HepG2 (cell line): ENCODE data around the gene NGEF. TPM values are rescaled to one million over a fixed set of nuclear protein-coding genes. Genes with fewer than 3 reads are reported as not detected.

ENCODE experiments used
- BHLHE40 ChIP-seq: IDR thresholded peaks from 2 replicates; pipeline ENCODE4 v1.6.1; 2011; ENCODE audit warnings: low read length, improper control_type of control experiment
- FOXP1 ChIP-seq, 2 experiments: fragments of 450-650 bp in 1 of 2; IDR thresholded peaks; 2 replicates each; pipeline ENCODE4 v1.6.1; 2017 to 2018; ENCODE audit warnings: antibody characterized with exemption in 1 of 2
- KIAA2018 ChIP-seq: sonication (generic); formaldehyde crosslinking; IDR thresholded peaks from 2 replicates; pipeline ENCODE4 v1.5.0; 2020; ENCODE audit warnings: mild to moderate bottlenecking, missing genetic modification reagents, borderline replicate concordance
- NFE2L1 ChIP-seq: sonication (generic); formaldehyde crosslinking; IDR thresholded peaks from 2 replicates; pipeline ENCODE4 v1.4.0; 2020; ENCODE audit warnings: missing genetic modification reagents, mild to moderate bottlenecking, borderline replicate concordance
- NFRKB ChIP-seq: fragments of 450-650 bp; IDR thresholded peaks from 2 replicates; pipeline ENCODE4 v1.6.1; 2017
- NRL ChIP-seq: sonication (generic); formaldehyde crosslinking; IDR thresholded peaks from 2 replicates; pipeline ENCODE4 v1.5.0; 2020; ENCODE audit warnings: missing genetic modification reagents, mild to moderate bottlenecking, moderate library complexity, borderline replicate concordance
- TBX3 ChIP-seq: fragments of 450-650 bp; IDR thresholded peaks from 2 replicates; pipeline ENCODE4 v1.6.1; 2017; ENCODE audit warnings: antibody characterized with exemption, mild to moderate bottlenecking, inconsistent platforms, borderline replicate concordance
- YEATS4 ChIP-seq: sonication (generic); formaldehyde crosslinking; IDR thresholded peaks from 2 replicates; pipeline ENCODE4 v1.4.0; 2020; ENCODE audit warnings: missing genetic modification reagents, borderline replicate concordance
- ZBTB10 ChIP-seq: sonication (generic); formaldehyde crosslinking; IDR thresholded peaks from 2 replicates; pipeline ENCODE4 v1.4.0; 2020; ENCODE audit warnings: missing genetic modification reagents, borderline replicate concordance
- ZNF138 ChIP-seq: sonication (generic); formaldehyde crosslinking; IDR thresholded peaks from 2 replicates; pipeline ENCODE4 v1.5.0; 2020; ENCODE audit warnings: mild to moderate bottlenecking, low read depth, missing genetic modification reagents
- ZNF333 ChIP-seq: sonication (generic); formaldehyde crosslinking; IDR thresholded peaks from 2 replicates; pipeline ENCODE4 v1.4.0; 2020; ENCODE audit warnings: mild to moderate bottlenecking, missing genetic modification reagents, borderline replicate concordance
- ZNF484 ChIP-seq: sonication (generic); formaldehyde crosslinking; IDR thresholded peaks from 2 replicates; pipeline ENCODE4 v1.5.1; 2020; ENCODE audit warnings: mild to moderate bottlenecking, low read depth, missing genetic modification reagents, borderline replicate concordance
- ZNF510 ChIP-seq: sonication (generic); formaldehyde crosslinking; IDR thresholded peaks from 2 replicates; pipeline ENCODE4 v1.4.0; 2020; ENCODE audit warnings: low read depth, mild to moderate bottlenecking, missing genetic modification reagents
- ZNF550 ChIP-seq: sonication (generic); formaldehyde crosslinking; IDR thresholded peaks from 2 replicates; pipeline ENCODE4 v1.4.0; 2020; ENCODE audit warnings: mild to moderate bottlenecking, missing genetic modification reagents, borderline replicate concordance
- polyA plus RNA-seq, 8 experiments: library from polyadenylated mRNA; depleted of rRNA in 3 of 8; stranded (reverse) in 7 of 8; unstranded in 1 of 8; fragments of >200 nt; fragmentation: Illumina TruSeq in 4 of 8; extraction: Trizol in 4 of 8; gene quantifications; 2 replicates each; pipeline versions ENCODE4 v1.2.1 to v1.2.3, GENCODE V29; 2011 to 2016; ENCODE audit warnings: low read depth in 4 of 8, missing spikeins in 1 of 8, mixed read lengths in 1 of 8; ENCODE audit not compliant: insufficient read depth in 1 of 8
- total RNA-seq, 5 experiments: library from RNA; depleted of rRNA; stranded (reverse); fragments of >200 nt; fragmentation: Illumina TruSeq; extraction: Trizol; gene quantifications; 2 replicates each; pipeline ENCODE4 v1.2.3, GENCODE V29; 2016; ENCODE audit warnings: low read depth in 1 of 5
- TF ChIP-seq, protein P1 (sequence below): sonication (generic); formaldehyde crosslinking; IDR thresholded peaks from 2 replicates; pipeline ENCODE4 v1.5.0; 2020; ENCODE audit warnings: mild to moderate bottlenecking, missing genetic modification reagents

Gene NGEF
- total and polyA plus RNA-seq, 2 of the 13 experiments (the other 11 are each of a cell fraction or from before 2014, with no cell fraction given): 14.4 to 36.9 TPM

- TF ChIP-seq ZNF484 (no peak), KIAA2018 (CRISPR knock-in tag) (no peak), NFE2L1 (no peak), FOXP1 (IDR thresholded peaks at IDR 0.05) (no peak), FOXP1 (CRISPR knock-in tag; IDR thresholded peaks at IDR 0.05) (no peak), NRL (CRISPR knock-in tag) (no peak), ZNF138 (CRISPR knock-in tag) (no peak), ZNF333 (CRISPR knock-in tag) (no peak), NFRKB (no peak), TBX3 (no peak), BHLHE40 (no peak), ZBTB10 (CRISPR knock-in tag) (no peak), ZNF550 (CRISPR knock-in tag) (no peak), YEATS4 (CRISPR knock-in tag) (no peak), ZNF510 (no peak)
- TF ChIP-seq, protein P1, sequence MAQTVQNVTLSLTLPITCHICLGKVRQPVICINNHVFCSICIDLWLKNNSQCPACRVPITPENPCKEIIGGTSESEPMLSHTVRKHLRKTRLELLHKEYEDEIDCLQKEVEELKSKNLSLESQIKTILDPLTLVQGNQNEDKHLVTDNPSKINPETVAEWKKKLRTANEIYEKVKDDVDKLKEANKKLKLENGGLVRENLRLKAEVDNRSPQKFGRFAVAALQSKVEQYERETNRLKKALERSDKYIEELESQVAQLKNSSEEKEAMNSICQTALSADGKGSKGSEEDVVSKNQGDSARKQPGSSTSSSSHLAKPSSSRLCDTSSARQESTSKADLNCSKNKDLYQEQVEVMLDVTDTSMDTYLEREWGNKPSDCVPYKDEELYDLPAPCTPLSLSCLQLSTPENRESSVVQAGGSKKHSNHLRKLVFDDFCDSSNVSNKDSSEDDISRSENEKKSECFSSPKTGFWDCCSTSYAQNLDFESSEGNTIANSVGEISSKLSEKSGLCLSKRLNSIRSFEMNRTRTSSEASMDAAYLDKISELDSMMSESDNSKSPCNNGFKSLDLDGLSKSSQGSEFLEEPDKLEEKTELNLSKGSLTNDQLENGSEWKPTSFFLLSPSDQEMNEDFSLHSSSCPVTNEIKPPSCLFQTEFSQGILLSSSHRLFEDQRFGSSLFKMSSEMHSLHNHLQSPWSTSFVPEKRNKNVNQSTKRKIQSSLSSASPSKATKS (CRISPR knock-in tag): no peak
These were observed 41.1 kb upstream of the NGEF start (continued) for GRCh38 chr2:233053928-233054784.
